H1 (cell line): ENCODE results near the gene RAP1GDS1. TPM values are rescaled to one million over a fixed set of nuclear protein-coding genes. Genes with fewer than 3 reads are reported as not detected.

Experiments used
- CTCF ChIA-PET: fragments of 300-600 bp; sonication (Branson Sonifier 250); formaldehyde crosslinking; loops from one replicate; lab custom pipeline; 2021; ENCODE audit not compliant: partially characterized antibody; lab: Charles Lee
- POLR2A ChIA-PET: fragments of 300-600 bp; sonication (Branson Sonifier 250); formaldehyde crosslinking; loops from one replicate; lab custom pipeline; 2021; ENCODE audit warnings: inconsistent platforms; ENCODE audit not compliant: partially characterized antibody; lab: Charles Lee
- DNase-seq, 2 experiments: peaks; one replicate each; pipeline versions ENCODE4 v3.0.0 to v3.0.0-alpha.2; 2010 to 2022; ENCODE audit warnings: low spot score in 2 of 2, low read depth in 1 of 2, mixed read lengths in 1 of 2
- FAIRE-seq: peaks from 2 replicates; lab custom pipeline; 2011; peaks lifted over from hg19 to GRCh38; lab: Jason Lieb, UNC
- H2AFZ ChIP-seq: 2 replicates; pipeline ENCODE4 v1.8.1; 2012; ENCODE audit warnings: low read length, inconsistent platforms
- H2AK5ac ChIP-seq: 2 replicates; pipeline ENCODE4 v1.6.1; 2013; ENCODE audit warnings: low read depth, low read length
- H2BK120ac ChIP-seq: replicated peaks from 2 replicates; pipeline ENCODE3; 2013; ENCODE audit warnings: low read depth, low read length, inconsistent platforms
- H2BK12ac ChIP-seq: 2 replicates; pipeline ENCODE4 v1.6.1; 2013; ENCODE audit warnings: low read depth, low read length
- H2BK15ac ChIP-seq: 2 replicates; pipeline ENCODE4 v1.6.1; 2013; ENCODE audit warnings: low read length
- H2BK20ac ChIP-seq: 2 replicates; pipeline ENCODE4 v1.6.1; 2013; ENCODE audit warnings: low read length
- H2BK5ac ChIP-seq: 2 replicates; pipeline ENCODE4 v1.6.1; 2013; ENCODE audit warnings: low read depth, low read length
- H3K14ac ChIP-seq: 2 replicates; pipeline ENCODE4 v1.6.1; 2013; ENCODE audit warnings: inconsistent platforms; ENCODE audit not compliant: insufficient read length
- H3K18ac ChIP-seq: 2 replicates; pipeline ENCODE4 v1.6.1; 2013; ENCODE audit warnings: low read length; ENCODE audit errors: extremely low read depth
- H3K23ac ChIP-seq: 2 replicates; pipeline ENCODE4 v1.6.1; 2013; ENCODE audit warnings: inconsistent platforms; ENCODE audit not compliant: insufficient read length
- H3K23me2 ChIP-seq: 2 replicates; pipeline ENCODE4 v1.6.1; 2013; ENCODE audit warnings: low read depth, low read length
- H3K27ac ChIP-seq: 2 replicates; pipeline ENCODE4 v1.6.1; 2011; ENCODE audit warnings: low read depth, low read length, inconsistent platforms
- H3K27me3 ChIP-seq, 4 experiments: replicated peaks in 1 of 4; 1 replicate in 1 of 4; 2 replicates in 3 of 4; pipeline versions ENCODE4 v1.6.1 to v1.8.1; 2011 to 2013; ENCODE audit warnings: low read length in 3 of 4, mild to moderate bottlenecking in 3 of 4, inconsistent platforms in 2 of 4, mixed read lengths in 2 of 4, moderate library complexity in 1 of 4; ENCODE audit not compliant: control insufficient read depth in 3 of 4, insufficient read depth in 3 of 4; ENCODE audit errors: extremely low read depth in 1 of 4
- H3K36me3 ChIP-seq, 4 experiments: 2 replicates each; pipeline versions ENCODE4 v1.6.1 to v1.8.1; 2011 to 2013; ENCODE audit warnings: mild to moderate bottlenecking in 4 of 4, low read length in 3 of 4, moderate library complexity in 2 of 4, control low read depth in 1 of 4, inconsistent platforms in 1 of 4; ENCODE audit not compliant: insufficient read depth in 4 of 4, control insufficient read depth in 2 of 4
- H3K4ac ChIP-seq: replicated peaks from 2 replicates; pipeline ENCODE3; 2013; ENCODE audit warnings: low read length, low read depth, mixed read lengths, inconsistent platforms; ENCODE audit not compliant: insufficient read length
- H3K4me1 ChIP-seq, 4 experiments: replicated peaks in 1 of 4; 1 replicate in 1 of 4; 2 replicates in 3 of 4; pipeline versions ENCODE4 v1.6.1 to v1.8.1; 2011 to 2013; ENCODE audit warnings: low read length in 3 of 4, inconsistent platforms in 2 of 4, mixed read lengths in 1 of 4; ENCODE audit not compliant: insufficient read depth in 4 of 4, control insufficient read depth in 3 of 4
- H3K4me2 ChIP-seq, 2 experiments: 2 replicates each; pipeline versions ENCODE4 v1.6.1 to v1.8.1; 2011 to 2013; ENCODE audit warnings: low read depth in 2 of 2, low read length in 2 of 2, control low read depth in 1 of 2, inconsistent platforms in 1 of 2, mild to moderate bottlenecking in 1 of 2; ENCODE audit not compliant: insufficient read depth in 1 of 2
- H3K4me3 ChIP-seq, 4 experiments: fragments of 200-600, 300-600 bp in 1 of 4; sonication (generic), shearing (Covaris generic), sonication (Bioruptor Twin) in 1 of 4; 2 replicates each; pipeline versions ENCODE4 v1.5.1 to v1.8.1; 2011 to 2016; ENCODE audit warnings: low read length in 4 of 4, low read depth in 3 of 4, control low read depth in 2 of 4, inconsistent platforms in 2 of 4, mild to moderate bottlenecking in 2 of 4, mixed read lengths in 1 of 4, moderate library complexity in 1 of 4; ENCODE audit not compliant: insufficient read depth in 2 of 4; ENCODE audit errors: extremely low read depth in 1 of 4
- H3K56ac ChIP-seq: replicated peaks from 2 replicates; pipeline ENCODE3; 2013; ENCODE audit warnings: low read depth, mild to moderate bottlenecking, mixed read lengths, low read length, inconsistent platforms; ENCODE audit not compliant: insufficient read length
- H3K79me1 ChIP-seq: 2 replicates; pipeline ENCODE4 v1.6.1; 2013; ENCODE audit warnings: low read depth, low read length, control low read depth
- H3K79me2 ChIP-seq, 2 experiments: 2 replicates each; pipeline versions ENCODE4 v1.6.1 to v1.8.1; 2012 to 2013; ENCODE audit warnings: low read length in 2 of 2, mild to moderate bottlenecking in 2 of 2, inconsistent platforms in 1 of 2; ENCODE audit not compliant: insufficient read depth in 2 of 2, control insufficient read depth in 1 of 2
- H3K9ac ChIP-seq, 4 experiments: replicated peaks in 1 of 4; 1 replicate in 1 of 4; 2 replicates in 3 of 4; pipeline versions ENCODE4 v1.6.1 to v1.8.1; 2011 to 2013; ENCODE audit warnings: low read depth in 3 of 4, low read length in 3 of 4, control low read depth in 2 of 4, mild to moderate bottlenecking in 2 of 4, moderate library complexity in 2 of 4, inconsistent platforms in 1 of 4; ENCODE audit errors: extremely low read depth in 1 of 4
- H3K9me3 ChIP-seq, 2 experiments: 2 replicates each; pipeline versions ENCODE4 v1.6.1 to v1.8.1; 2012 to 2013; ENCODE audit warnings: mild to moderate bottlenecking in 2 of 2, moderate library complexity in 2 of 2, control low read depth in 1 of 2, inconsistent platforms in 1 of 2, low read depth in 1 of 2, low read length in 1 of 2, mixed read lengths in 1 of 2; ENCODE audit not compliant: insufficient read depth in 2 of 2
- H4K20me1 ChIP-seq, 2 experiments: replicated peaks in 1 of 2; 2 replicates each; pipeline versions ENCODE3 to v1.8.1; 2011 to 2013; ENCODE audit warnings: inconsistent platforms in 2 of 2, low read length in 2 of 2, mild to moderate bottlenecking in 1 of 2; ENCODE audit not compliant: insufficient read depth in 2 of 2, control insufficient read depth in 1 of 2
- H4K5ac ChIP-seq: 2 replicates; pipeline ENCODE4 v1.6.1; 2013; ENCODE audit warnings: low read length, low read depth, mixed read lengths, inconsistent platforms; ENCODE audit not compliant: insufficient read length
- H4K8ac ChIP-seq: 2 replicates; pipeline ENCODE4 v1.8.0; 2013; ENCODE audit warnings: mild to moderate bottlenecking, moderate library complexity, low read length, inconsistent platforms; ENCODE audit not compliant: insufficient read depth; ENCODE audit errors: extremely low read depth
- H4K91ac ChIP-seq: replicated peaks from 2 replicates; pipeline ENCODE3; 2013; ENCODE audit warnings: low read length, mixed read lengths, inconsistent platforms; ENCODE audit not compliant: insufficient read length
- EGR1 ChIP-seq: IDR thresholded peaks from 2 replicates; pipeline ENCODE4 v1.6.1; 2011; ENCODE audit warnings: low read depth, low read length, borderline replicate concordance
- POLR2AphosphoS5 ChIP-seq: IDR thresholded peaks from 2 replicates; pipeline ENCODE4 v1.6.1; 2011; ENCODE audit warnings: low read depth, low read length
- SAP30 ChIP-seq: fragments of 300-600 bp; sonication (generic); IDR thresholded peaks from 2 replicates; pipeline ENCODE4 v1.7.1; 2012; ENCODE audit warnings: low read length, moderate library complexity, mild to moderate bottlenecking, inconsistent platforms; ENCODE audit not compliant: insufficient read depth, insufficient replicate concordance
- TEAD4 ChIP-seq: IDR thresholded peaks from 2 replicates; pipeline ENCODE4 v1.6.1; 2012; ENCODE audit warnings: low read depth, low read length, inconsistent platforms, mixed read lengths
- WGBS, 2 experiments: shearing (Covaris generic) in 1 of 2; methylation state at CpG; one replicate each; pipeline versions ENCODE4 v1.1.6 to v1.1.7; 2013 to 2015; ENCODE audit warnings: low lambda C conversion rate in 2 of 2, mixed read lengths in 2 of 2, inconsistent platforms in 1 of 2, low coverage in 1 of 2, missing lambda C conversion rate in 1 of 2; ENCODE audit not compliant: insufficient replicate concordance in 2 of 2, insufficient coverage in 1 of 2, insufficient read length in 1 of 2; ENCODE audit errors: extremely low coverage in 1 of 2, missing lambda C conversion rate in 1 of 2; 5-methylcytosine and 5-hydroxymethylcytosine counted together
- polyA plus RNA-seq, 7 experiments: library from polyadenylated mRNA; depleted of rRNA in 3 of 7; stranded (reverse) in 5 of 7; unstranded in 2 of 7; fragments of >200 nt in 5 of 7; fragments of 200-250 nt in 2 of 7; gene quantifications; 1 replicate in 5 of 7; 2 replicates in 1 of 7; 4 replicates in 1 of 7; pipeline versions ENCODE4 v1.2.1 to v1.2.3, GENCODE V29; 2011 to 2013; ENCODE audit warnings: missing spikeins in 2 of 7, mixed read lengths in 2 of 7
- total RNA-seq: library from RNA; stranded (reverse); fragmentation: NEBNext Ultra II Directional; extraction: Animal tissue kit (Norgen Biotek cat#: 25700); gene quantifications from 2 replicates; pipeline ENCODE4 v1.2.1, GENCODE V29; 2021

Gene RAP1GDS1
- total and polyA plus RNA-seq, 2 of the 8 experiments (the other 6 are each of a cell fraction or from before 2014, with no cell fraction given), result 12.8 to 31.9 TPM

GRCh38 chr4:98327694-98328093 is 66.5 kb downstream of the RAP1GDS1 start:
- H3K79me1 ChIP-seq, result no peaks in the 10 kb centered on the region
- H3K4me1 ChIP-seq, result no peaks in the 10 kb centered on the region
- H4K5ac ChIP-seq, result no peak overlapping the region
- no peak overlapping the region for H3K9ac ChIP-seq
- H3K36me3 ChIP-seq, result peaks cover 0 to 6% (median 0%) of the 10 kb centered on the region in 4 experiments; a peak in 3 of 8 replicates
- H3K23ac ChIP-seq, result no peak overlapping the region
- no peak overlapping the region for H3K14ac ChIP-seq
- H3K56ac ChIP-seq, result no peak overlapping the region
- H4K20me1 ChIP-seq, result no peaks in the 10 kb centered on the region
- H3K9me3 ChIP-seq, result peaks cover 16 to 25% of the 10 kb centered on the region in 2 experiments
- no peak overlapping the region for H2AK5ac ChIP-seq
- no peaks in the 10 kb centered on the region for H3K79me2 ChIP-seq
- no peak overlapping the region for H2AFZ ChIP-seq
- no peak for DNase-seq
- H4K91ac ChIP-seq, result no peak overlapping the region
- 89% methylated on average over 1 of the region's 1 CpG; no CpG with 5 or more reads in 1 of the 2 experiments for WGBS, 2 experiments
- no peaks in the 10 kb centered on the region for H3K27me3 ChIP-seq
- no peak overlapping the region for H3K27ac ChIP-seq
- no peak overlapping the region for H3K4ac ChIP-seq
- H3K4me3 ChIP-seq, result no peak overlapping the region
- no peak for FAIRE-seq
- H2BK20ac ChIP-seq, result no peak overlapping the region
- H3K18ac ChIP-seq, result no peak overlapping the region
- no peak overlapping the region for H3K4me2 ChIP-seq
- POLR2A ChIA-PET, result no interaction called here
- H2BK12ac ChIP-seq, result no peak overlapping the region
- no peak overlapping the region for H2BK120ac ChIP-seq
- H3K23me2 ChIP-seq, result no peaks in the 10 kb centered on the region
- no peak overlapping the region for H2BK15ac ChIP-seq
- no peak overlapping the region for H2BK5ac ChIP-seq
- H4K8ac ChIP-seq, result no peak overlapping the region
- CTCF ChIA-PET, result no interaction called here
- TF ChIP-seq TEAD4 (no peak), POLR2AphosphoS5 (no peak), SAP30 (no peak), EGR1 (no peak)
